ENCODE measurements around the gene NDUFS6. TPM values are rescaled to one million over a fixed set of nuclear protein-coding genes. Genes with fewer than 3 reads are reported as not detected.
"Not testable (repeated sequence)": the region's sequence is repeated elsewhere in the genome, so short reads cannot be mapped to it uniquely, and the experiment has no call there.

NDUFS6 gene
- total RNA-seq, 1 experiment from 2014 or later: 110 TPM

DNA sequence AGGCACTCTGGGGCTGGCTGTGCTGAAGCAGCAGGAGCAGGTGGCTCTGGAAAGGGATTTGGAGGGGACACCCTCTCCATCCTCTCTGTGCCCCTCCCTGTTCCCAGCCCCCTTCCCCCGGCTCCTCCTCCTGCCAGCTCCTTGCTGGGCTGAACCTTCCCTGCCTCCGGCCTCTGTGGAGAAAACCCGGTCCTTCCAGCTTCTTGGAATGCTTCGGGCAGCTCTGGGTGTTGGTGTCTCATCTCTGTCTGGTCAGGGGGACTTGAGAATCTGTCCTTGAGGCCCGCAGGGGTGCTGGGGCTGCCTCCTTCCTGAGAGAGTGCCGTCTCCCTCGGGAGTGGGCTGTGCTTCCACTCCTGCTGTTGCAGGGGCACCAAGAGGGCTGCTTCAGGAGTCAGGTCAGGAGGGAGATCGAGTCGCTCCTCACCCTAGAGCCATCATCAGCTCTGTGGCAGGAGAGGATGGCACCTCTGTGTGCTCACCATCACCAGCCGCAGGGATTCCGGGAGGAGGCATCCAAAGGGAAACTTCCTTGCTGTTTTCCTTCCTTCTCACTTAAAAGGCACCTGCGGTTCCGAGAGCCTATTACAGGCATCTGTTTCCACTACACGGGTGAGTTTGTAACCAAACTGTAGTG is 30.6 kb downstream of the NDUFS6 start:
- DNase-seq (ENCODE audit: low spot score): no peak

DNA sequence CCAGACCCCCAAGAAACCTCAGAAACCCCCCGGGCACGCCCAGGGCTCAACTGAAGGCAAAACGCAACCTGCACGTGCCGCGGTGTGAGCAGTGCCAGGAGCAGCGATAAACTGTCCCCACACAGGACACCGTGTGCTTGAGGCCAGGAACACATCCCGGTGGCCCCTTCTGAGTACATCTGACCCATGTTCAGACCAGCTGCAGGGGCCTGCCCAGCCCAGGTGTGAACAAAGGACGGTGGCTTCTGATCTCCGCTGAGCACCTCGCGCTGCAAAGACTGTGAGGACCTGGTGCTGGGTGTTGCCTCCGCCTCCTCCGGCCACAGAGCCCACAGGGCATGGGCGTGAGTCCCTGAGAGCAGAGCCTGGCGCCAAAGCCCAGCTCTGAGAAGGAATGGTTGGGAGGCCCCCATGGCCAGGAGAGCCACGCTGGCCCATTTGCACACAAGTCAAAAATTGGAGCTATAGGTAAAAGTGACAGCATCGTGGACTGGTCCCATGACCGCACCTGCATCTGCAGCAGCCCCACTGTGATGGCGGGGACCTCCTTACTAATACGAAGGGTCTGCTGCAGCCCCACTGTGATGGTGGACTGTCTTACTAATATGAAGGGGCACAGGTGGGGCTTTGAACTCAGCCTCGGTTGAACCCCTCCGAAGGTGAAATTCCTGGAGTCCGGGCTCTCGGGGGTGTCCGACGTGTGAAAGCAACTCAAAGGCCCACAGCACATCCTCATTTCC is 31.5 kb downstream of the NDUFS6 start:
- DNase-seq (ENCODE audit: low spot score): no peak

- DNase-seq (ENCODE audit: low spot score): no peak
Observed at GRCh38 chr5:1833264-1834021, 32.2 kb downstream of the NDUFS6 start.

DNA sequence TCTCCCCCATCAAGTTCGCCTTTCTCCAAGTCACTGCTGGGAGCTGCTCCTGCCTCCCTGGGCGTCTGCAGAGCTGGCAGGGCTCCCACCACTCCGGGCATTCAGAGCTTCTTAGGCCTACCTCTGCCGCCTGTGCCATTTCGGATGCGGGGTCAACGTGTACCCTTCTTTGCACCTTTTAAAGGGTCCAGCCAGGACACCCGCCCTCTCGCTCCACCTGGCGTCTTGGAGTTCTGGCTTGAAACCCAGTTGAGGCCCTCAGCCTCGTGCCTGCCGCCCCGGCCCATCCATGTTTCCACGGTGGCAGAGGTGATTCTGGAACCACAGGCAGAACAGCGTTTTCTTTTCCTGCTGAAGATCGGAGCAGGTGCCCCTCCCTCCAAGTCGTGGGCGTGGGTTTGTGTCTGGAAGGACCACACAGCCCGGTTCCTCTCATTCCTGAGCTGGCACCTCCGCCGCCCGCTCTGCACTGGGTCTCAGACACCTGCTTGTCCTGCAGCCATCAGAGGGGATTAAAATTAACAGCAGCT is 32.9 kb downstream of the NDUFS6 start:
- DNase-seq (ENCODE audit: low spot score): no peak

DNA sequence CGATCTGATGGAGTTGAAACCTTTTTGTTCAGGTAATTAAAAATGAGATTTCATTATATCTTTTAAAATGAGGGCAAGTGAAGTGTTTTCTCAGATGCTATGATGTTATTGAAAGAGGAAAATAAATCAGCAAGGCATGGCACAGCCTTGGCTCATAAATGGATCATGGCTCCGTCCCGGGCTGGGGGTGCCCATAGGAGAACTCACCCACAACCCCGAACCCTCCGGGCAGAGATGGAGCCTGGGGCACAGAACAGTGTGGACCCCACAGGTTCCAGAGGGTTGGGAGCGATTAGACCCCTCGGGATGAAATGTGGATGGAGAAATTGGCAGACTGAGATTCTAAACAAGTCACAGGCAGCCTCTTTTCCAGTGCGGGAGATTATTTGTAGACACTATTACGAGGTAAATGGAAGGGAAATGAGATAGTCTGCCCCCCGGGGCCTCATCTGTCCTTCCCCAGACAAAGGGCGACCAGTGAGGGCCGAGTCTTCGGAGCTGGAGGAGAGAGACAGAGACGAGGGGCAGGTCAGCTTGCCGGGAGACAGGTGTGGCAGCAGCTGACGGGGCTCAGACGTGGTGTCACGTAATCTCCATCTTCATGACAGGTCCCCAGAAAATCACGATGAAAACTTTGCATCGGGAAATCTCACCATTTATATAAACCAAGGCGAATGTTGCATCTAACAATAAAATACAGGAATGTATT is 33.7 kb downstream of the NDUFS6 start:
- DNase-seq (ENCODE audit: low spot score): no peak

DNA sequence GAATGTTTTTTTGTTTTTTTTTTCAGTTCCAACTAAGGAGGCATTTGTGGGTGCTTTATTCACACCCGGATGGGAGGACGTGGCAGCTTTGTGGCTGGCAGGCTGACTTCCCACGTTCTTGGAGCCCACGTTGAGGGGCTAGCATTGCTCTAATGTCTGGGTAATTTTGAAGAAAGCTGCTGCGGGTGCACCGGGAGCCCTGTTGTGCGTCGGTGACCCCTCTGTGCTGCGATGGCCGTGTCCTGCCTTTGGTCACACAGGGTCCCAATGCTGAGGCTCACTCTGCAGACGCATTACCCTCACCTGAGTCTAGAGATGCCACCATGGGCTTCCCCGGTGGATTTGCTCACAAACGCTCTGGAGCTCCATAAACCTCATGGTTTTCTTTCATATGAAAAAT is 34.2 kb downstream of the NDUFS6 start:
- no peak for DNase-seq (ENCODE audit: low spot score)

GRCh38 chr5:1836176-1836890 is 35.1 kb downstream of the NDUFS6 start:
- no peak for DNase-seq (ENCODE audit: low spot score)

- DNase-seq (ENCODE audit: low spot score): no peak
Observed at GRCh38 chr5:1836891-1837880, 36.0 kb downstream of the NDUFS6 start.

GRCh38 chr5:1838013-1838412 is 36.8 kb downstream of the NDUFS6 start:
- DNase-seq (ENCODE audit: low spot score): no peak

DNA sequence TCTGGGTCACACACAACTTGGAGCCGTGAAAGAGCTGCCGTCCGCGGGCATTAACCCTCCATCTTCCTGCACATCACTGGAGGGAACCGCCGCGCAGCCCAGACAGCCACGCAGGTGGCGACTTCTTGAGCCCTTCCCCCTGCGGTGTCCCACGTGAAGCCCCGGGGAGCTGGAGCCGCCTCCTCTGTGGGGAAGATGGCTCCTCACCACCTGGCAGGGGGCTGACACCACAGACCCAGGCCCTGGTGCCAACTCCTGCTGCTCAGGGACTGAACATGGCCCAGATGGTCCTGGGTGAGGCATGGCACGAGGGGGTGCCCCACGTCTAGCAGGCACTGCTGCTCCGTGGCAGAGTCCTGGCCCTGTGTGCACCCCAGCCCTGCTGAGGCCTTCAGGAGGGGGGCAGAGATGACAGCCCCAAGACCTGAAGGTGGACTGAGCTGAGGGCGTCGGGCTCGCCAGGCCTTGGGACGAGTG is 38.9 kb downstream of the NDUFS6 start:
- DNase-seq (ENCODE audit: low spot score): no peak

- no peak for DNase-seq (ENCODE audit: low spot score)
Observed at GRCh38 chr5:1840741-1841521, 39.7 kb downstream of the NDUFS6 start.

- DNase-seq (ENCODE audit: low spot score): no peak
Observed at GRCh38 chr5:1842004-1842819, 41.0 kb downstream of the NDUFS6 start.

DNA sequence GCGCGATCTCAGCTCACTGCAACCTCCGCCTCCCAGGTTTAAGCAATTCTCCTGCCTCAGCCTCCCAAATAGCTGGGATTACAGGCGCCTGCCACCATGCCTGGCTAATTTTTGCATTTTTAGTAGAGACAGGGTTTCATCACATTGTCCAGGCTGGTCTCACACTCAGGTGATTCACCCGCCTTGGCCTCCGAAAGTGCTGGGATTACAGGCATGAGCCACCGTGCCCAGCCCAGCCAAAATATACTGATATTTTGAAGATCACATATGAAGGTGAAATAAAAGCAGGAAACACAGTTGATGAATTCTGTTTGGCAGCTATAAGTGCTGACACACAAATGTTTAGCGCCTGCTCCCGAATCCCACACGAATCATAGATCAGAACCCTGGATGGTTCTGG is 42.6 kb downstream of the NDUFS6 start:
- DNase-seq (ENCODE audit: low spot score): not testable (repeated sequence)

GRCh38 chr5:1844708-1845436 is 43.7 kb downstream of the NDUFS6 start:
- DNase-seq (ENCODE audit: low spot score): no peak

DNA sequence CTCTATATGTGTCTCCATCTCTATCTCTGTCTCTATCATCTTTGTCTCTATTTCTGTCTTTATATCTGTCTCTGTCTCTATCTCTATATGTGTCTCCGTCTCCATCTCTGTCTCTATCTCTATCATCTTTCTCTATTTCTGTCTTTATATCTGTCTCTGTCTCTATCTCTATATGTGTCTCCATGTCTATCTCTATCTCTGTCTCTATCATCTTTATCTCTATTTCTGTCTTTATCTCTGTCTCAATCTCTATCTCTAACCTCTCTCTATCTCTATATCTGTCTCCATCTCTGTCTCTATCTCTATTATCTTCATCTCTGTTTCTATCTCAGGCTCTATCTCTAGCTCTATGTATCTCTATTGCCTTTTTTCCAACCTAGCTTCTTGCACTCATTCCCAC is 44.5 kb downstream of the NDUFS6 start:
- DNase-seq (ENCODE audit: low spot score): no peak

GRCh38 chr5:1846583-1846982 is 45.4 kb downstream of the NDUFS6 start:
- no peak for DNase-seq (ENCODE audit: low spot score)

- DNase-seq (ENCODE audit: low spot score): no peak
Observed at GRCh38 chr5:1847056-1847455, 45.8 kb downstream of the NDUFS6 start.

Data from HT-29 (cell line).